Adipose tissue (tissue), 3 donors: ENCODE results near the gene RDH13. TPM values are rescaled to one million over a fixed set of nuclear protein-coding genes. Genes with fewer than 3 reads are reported as not detected.
"Not testable (repeated sequence)": the region's sequence is repeated elsewhere in the genome, so short reads cannot be mapped to it uniquely, and the experiment has no call there.

Experiments used
- H3K27ac ChIP-seq: one replicate; pipeline ENCODE4 v1.5.1; 2013; ENCODE audit warnings: low read depth, low read length
- WGBS, 3 donors: extraction: QIAGEN DNeasy Blood & Tissue Kit; methylation state at CpG; one replicate each; pipeline ENCODE4 v1.1.7; 2013; 5-methylcytosine and 5-hydroxymethylcytosine counted together
- polyA plus RNA-seq, 3 donors: library from polyadenylated mRNA; stranded (reverse); fragments of 200-250 nt; gene quantifications; one replicate each; pipeline ENCODE4 v1.2.3, GENCODE V29; 2013
- donor health status: healthy with polysubstance abuse.
- donor health status: Bipolar disorder and iron deficiency.
- donor health status: healthy.

RDH13 gene, protein sequence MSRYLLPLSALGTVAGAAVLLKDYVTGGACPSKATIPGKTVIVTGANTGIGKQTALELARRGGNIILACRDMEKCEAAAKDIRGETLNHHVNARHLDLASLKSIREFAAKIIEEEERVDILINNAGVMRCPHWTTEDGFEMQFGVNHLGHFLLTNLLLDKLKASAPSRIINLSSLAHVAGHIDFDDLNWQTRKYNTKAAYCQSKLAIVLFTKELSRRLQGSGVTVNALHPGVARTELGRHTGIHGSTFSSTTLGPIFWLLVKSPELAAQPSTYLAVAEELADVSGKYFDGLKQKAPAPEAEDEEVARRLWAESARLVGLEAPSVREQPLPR
- 10 to 100 TPM in 1 of 3 donors, 1 to 10 TPM in 2; 8.7 to 14.4 (median 9.6) TPM for polyA plus RNA-seq

DNA sequence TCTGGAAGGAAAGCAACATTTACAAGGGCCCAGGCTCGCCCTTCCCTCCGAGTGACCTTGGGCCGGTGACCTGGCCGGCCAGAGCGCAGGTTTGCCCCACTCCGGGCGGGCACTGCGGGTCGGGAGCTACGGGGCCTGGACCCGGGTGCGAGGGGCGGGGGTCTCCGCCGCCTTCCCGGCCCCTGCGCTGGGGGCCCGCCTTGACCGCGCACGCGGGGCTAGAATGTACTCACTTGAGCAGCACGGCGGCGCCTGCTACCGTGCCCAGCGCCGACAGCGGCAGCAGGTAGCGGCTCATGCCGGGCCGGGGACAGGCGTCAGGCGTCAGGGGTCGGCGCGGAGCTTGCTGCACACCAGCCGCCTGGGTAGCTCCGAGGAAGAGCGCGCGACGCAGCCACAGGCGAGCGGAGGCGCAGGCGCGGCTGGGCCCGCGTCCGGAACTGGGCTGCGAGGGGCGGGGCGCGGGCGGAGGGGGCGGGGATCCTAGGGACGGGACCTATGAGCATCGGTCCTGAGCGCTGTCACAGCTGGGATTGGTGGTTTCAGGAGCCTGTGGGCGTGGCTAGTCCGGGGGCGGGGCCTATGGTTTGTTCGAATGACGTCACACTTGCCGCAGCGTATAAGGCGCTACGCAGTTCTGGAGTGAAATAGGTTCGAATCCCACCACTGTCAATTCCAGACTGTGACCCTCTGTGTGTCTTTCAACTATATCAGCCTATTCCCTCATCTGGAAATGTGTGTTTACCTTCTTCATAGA is at the start of gene RDH13:
Gene RDH13, minus strand, starts transcription at position 414 of the 757 bp plus-strand sequence. Its CDS starts 116 bp downstream, at position 298.
- WGBS, 3 donors, result 1% methylated on average over 66 to 70 of the region's 70 CpGs
- no peak within 1 kb of the TSS for H3K27ac ChIP-seq

DNA sequence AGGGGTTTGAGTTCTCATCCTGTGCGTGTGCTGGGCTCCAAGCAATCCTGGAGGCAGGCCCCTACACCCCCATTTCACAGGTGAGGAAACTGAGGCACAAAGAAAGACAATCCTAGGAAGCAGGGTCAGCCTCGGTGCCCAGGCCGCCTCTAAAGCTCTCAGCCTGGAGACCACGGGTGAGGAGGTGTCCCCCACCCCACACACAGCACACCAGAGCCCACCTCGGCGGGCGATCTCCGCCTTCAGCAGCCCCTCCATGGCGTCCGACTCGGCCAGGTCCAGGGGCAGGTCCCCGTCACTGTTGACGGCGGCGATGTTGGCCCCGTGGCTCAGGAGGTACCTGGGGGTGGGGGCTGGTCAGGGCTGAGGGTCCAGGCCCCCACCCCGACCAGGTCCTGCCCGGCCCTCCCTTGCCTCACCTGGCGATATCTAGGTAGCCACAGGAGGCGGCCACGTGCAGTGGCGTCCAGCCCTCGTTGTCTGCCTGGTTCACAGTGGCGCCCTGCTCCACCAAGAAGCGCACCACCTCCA is 49.4 kb upstream of the RDH13 start:
- H3K27ac ChIP-seq, result peak overlapping the region; percentile 46
- 92 to 94% (median 94%) methylated on average over 25 of the region's 25 CpGs for WGBS, 3 donors

DNA sequence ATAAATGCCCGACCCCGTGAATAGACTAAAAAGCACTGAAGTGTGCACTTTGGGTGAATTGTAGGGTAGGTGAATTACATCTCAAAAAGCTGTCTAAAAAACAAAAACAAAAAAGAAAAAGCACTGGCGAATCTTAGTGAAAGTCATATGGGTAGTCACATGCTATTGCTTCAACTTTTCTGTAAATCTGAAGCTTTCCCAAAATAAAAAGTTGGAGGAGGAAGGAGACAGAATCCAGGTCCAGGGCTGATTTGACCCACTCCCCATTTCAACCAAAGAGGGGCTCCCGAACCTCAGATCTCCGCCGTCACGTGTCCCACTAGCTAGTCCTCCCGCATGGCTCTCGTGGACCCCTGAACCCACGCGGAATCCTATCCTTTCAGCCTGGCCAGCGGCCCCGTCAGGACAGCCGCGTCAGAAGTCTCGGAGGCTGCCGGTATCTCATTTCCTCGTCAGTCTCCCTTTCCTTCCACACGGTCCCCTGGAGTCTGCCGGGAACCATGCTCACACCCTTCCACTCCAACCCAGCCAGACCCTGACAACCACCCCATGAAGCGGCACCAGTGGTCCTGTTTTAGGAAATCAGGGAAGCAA is 48.4 kb upstream of the RDH13 start:
- WGBS, 3 donors, result 71 to 84% (median 75%) methylated on average over 21 of the region's 21 CpGs
- H3K27ac ChIP-seq, result no peak overlapping the region

DNA sequence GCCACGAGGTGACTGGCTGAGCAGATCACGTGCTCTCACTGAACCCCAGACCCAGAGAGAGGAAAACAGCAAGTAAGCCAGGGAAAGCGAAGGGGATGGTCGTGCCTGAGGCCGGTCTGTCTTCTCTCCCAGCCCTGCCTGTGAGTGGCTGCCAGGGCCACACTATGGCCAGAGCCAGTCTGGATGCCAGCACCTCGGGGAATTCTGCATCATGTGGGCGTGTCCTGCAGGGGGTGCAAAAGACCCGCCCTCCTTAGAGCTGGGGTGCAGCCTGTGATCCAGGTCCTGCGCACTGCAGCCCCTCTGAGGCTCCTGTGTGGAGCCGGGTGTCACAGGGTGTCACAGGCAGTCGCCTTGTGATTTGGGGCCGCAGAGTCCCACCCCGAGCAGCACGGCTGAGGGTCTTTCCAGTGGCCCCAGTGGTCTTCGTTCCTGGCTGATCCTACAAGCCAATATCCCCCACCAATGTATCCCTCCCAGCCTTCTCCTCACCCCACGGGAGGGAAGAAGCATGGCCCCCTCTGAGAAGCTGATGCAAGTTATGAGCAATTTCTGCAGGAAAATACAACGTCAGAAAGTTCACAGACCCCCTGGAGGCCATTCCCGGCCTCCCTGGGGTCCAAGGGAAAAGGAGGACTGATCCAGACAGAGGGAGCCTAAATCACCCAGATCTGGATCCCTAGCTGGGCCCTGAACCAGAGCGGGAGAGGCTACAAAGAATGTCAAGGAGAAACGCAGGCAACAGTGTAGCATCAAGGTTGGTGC is 46.8 kb upstream of the RDH13 start:
- H3K27ac ChIP-seq, result no peak overlapping the region
- 88 to 89% (median 88%) methylated on average over 20 of the region's 20 CpGs for WGBS, 3 donors

DNA sequence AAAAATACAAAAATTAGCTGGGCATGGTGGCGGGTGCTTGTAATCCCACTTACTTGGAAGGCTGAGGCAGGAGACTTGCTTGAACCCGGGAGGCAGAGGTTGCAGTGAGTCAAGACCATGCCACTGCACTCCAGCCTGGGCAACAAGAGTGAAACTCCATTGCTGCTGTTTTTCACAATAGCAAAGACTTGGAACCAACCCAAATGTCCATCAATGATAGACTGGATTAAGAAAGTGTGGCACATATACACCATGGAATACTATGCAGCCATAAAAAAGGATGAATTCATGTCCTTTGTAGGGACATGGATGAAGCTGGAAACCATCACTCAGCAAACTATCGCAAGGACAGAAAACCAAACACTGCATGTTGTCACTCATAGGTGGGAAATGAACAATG is 44.3 kb upstream of the RDH13 start:
- H3K27ac ChIP-seq, result not testable (repeated sequence)
- WGBS, 3 donors, result 97 to 99% (median 97%) methylated on average over 3 of the region's 3 CpGs

DNA sequence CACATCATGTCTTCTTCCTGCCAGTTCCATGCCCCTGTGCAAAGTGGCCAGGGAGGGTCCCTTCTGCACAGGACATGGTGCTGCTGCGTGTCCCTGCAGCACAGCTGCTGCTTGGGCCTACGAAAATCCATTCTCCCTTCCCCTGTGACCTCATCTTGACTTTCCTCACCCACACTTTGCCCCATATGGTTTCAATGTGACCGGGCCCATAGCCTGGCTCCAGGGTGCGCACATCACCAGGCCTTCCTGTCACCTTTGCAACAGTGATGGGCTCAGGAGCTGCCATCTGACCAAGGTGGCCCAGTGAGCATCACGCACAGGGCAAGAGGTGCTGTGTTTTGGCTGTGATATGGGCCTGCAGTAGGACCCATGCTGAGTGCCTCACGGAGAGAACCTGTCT is 43.6 kb upstream of the RDH13 start:
- 88 to 94% (median 92%) methylated on average over 6 of the region's 6 CpGs for WGBS, 3 donors

DNA sequence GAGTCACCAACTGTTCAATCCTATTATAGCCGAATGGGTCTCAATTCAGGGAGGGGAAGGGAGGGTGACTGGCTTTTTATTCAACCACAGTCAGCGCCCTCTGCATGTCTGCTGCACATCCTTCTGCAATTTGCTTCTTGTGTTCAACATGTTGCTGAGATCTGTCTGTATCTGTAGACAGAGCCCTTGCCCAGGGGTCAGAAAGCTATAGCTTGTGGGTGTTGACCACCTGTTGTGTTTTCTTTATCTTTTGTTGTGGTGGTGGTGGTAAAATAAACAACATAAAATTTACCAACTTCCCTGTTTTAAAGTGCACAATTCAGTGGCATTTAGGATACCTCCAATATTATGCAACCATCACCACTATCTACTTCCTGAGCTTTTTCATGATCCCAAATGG is 42.3 kb upstream of the RDH13 start:
- WGBS, 3 donors, result 83 to 87% (median 85%) methylated on average over 2 of the region's 2 CpGs
- no peak overlapping the region for H3K27ac ChIP-seq

More for the DNA sequence above, 43.6 kb upstream of the RDH13 start:
- no peak overlapping the region for H3K27ac ChIP-seq

DNA sequence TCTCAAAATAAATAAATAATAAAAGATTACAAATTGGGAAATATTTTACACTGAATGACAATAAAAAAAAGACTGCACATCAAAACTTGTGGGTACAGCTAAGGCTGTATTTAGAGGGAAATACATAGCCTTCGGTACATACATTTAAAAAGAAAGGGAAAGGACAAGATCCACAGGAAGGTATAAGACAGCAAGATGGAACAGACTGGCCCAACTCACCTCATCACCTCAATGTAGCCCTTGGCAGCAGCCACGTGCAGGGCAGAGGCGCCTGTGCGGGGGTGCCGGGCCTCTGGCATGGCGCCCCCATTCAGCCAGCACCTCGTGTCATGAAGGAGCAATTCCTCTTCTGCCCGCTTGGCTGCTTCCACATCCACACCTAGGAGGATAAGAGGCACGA is 40.2 kb upstream of the RDH13 start:
- H3K27ac ChIP-seq, result no peak overlapping the region
- 96 to 100% (median 98%) methylated on average over 9 of the region's 9 CpGs for WGBS, 3 donors

DNA sequence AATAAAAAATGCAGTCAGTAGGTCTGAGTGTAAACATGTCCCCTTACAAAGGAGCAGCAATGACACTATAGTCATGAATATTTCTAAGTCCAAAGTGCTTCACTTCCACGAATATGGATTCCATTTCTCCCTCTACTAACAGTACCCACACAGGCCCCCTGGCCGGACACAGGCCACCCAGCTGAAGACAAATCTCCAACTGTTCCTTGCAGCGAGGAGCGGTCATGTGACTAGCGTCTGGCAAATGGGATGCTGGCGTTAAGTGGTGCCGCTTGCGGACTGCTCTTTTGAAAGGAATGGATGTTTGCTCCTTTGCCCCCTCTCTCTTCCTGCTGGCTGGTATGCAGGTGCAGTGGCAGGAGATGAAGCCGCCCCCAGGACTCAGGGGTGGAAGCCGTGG is 38.3 kb upstream of the RDH13 start:
- WGBS, 3 donors, result 82 to 94% (median 85%) methylated on average over 10 of the region's 10 CpGs
- no peak overlapping the region for H3K27ac ChIP-seq

DNA sequence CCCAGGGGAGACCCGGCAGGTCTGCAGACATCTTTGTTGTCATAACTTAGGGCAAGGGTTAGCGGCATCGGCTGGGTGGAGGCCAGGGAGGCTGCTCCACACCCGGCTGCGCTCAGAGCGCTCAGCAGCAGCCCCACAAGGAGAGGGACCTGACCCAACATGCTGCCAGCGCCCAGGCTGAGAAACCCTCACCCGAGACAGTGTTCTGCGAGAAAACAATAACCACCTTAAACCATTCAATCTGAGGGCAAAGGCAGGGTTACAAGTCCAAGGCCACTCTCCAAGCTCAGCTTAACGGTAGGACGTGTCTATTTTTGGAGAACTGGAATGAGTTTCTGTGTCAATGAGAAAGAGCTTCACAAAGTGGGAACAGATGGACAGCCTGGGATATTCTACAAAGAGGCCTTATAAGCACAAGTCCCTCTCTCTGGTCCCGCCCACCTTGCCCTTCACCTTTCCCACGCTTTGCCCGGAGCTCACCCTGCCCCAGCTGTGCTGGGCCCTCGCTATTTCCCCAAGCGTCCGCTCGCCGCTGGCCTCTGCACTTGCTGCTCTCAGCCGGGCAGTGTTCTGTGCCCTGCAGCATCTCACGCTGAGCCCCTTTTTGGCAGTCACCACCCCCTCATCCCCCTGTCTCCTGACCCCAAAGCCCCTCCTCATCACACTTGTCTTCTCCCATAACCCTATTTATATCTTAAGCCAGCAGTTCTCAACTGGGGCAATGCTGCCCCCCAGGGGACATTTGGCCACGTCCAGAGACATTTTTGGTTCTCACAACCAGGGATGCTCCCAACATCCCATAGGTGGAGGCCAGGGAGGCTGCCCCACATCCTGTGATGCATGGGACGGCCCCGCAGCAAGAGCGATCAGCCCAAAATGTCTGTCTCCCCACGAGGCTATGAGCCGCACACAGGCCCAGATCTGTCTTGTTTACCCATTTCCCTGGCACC is 36.9 kb upstream of the RDH13 start:
- no peak overlapping the region for H3K27ac ChIP-seq
- 73 to 89% (median 82%) methylated on average over 27 of the region's 27 CpGs for WGBS, 3 donors

DNA sequence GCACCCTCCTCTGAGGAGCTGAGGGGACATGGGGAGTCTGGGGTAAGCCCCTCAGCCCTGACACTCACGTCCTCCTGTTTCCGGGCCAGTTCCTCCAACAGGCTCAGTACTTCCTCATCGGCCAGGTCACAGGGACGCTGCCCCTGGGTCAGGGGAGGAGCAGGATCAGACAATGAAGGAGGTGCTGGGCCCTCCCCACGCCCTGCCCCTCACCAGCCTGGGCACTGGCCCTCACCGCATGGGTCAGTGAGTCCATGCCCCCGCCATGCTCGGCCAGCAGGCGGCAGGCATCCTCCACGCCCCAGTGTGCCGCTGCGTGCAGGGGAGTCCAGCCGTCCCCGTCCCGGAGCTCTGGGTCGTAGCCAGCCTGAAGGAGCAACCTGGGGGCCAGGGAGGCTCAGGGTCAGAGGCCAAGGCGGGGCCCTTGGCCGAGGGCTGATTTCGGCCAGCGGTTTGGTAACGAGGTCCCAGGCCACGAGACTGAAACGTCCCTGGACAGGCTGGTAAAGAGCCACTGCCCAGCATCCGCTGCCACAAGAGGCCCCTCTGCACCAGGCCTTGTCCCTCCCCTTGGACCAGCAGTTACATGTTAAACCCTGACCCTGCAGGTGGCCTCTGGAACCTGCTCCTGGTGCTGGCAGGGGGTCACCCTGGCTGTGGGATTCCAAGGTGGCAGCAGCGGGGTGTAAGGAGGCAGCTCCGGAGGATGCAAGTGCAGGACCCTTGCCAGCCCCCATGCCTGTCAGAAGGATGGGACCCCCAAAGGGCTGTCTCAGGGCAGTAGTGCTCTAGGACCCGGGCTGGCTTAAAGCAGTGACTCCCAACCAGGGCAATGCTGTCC is 36.0 kb upstream of the RDH13 start:
- 83 to 92% (median 87%) methylated on average over 27 of the region's 27 CpGs for WGBS, 3 donors
- H3K27ac ChIP-seq, result no peak overlapping the region

DNA sequence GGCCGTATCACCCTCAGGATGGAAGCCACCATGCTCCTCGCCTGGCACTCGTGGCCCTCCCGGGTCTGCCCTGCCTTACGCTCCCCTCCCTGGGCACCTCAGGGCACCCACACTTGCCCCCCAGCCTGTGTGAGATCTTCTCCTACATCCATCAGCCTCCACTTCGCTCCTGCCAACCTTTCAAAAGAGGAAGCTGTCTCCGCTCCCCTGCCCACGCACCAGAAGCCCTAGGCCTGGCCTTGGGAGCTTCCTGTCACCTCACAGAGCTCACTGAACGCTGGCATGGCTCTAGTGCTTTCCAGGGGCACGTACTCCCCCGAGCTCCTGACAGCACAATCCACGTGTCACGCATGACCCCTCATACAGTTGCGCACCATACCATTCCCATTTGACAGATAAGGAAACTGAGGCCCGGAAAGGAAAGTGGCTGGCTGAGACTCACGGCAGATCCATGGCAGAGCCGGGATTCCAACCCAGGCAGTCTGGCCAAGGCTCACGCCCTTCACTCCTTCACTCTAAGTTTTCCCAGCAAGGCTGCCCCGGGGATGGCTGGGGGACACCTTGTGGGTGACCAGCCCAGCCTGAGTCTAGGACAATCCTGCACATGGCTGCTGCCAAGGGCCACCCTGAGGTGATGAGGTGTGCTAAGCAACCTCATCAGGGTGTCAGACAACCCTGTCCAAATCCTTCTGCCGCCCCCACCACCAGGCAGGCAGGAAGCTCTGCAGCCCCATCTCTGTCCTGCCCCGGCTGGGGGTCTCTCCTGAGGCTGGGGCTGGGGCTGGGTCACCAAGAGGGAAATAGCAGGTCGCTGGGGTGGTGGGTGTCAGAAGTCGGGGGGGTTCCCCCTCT is 35.1 kb upstream of the RDH13 start:
- 82 to 93% (median 84%) methylated on average over 22 to 23 of the region's 23 CpGs for WGBS, 3 donors
- no peak overlapping the region for H3K27ac ChIP-seq

DNA sequence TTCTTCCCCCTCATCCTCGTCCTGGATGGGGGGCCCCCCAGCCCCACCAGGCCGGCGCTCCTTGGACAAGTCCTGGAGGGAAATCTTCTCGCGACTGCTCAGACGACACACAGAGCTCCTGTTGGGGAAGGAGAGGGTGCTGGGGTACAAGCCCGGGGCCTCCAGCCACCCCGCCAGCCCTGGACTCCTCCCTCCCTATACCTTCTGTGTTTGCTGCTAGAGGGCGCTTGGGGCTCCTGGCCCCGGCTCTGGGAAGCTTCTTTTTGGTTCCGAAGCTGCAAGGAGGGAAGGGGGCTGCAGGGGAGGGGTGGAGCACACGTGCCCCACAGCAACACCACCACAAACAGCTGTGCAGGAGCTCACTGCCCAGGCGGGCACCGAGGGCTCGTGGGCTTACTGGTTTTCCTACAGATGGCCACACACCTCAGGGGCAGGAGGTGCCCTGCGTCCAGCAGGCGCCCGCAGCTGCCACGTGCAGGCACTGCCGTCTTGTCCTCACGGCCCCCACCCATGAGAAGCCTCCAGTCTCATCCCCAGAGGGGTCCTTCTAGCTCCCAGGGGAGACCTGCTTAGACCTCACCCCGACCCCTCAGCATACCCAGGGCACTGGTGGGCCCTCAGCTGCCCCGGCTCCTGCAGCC is 33.2 kb upstream of the RDH13 start:
- no peak overlapping the region for H3K27ac ChIP-seq
- 86 to 90% (median 87%) methylated on average over 23 of the region's 23 CpGs for WGBS, 3 donors

DNA sequence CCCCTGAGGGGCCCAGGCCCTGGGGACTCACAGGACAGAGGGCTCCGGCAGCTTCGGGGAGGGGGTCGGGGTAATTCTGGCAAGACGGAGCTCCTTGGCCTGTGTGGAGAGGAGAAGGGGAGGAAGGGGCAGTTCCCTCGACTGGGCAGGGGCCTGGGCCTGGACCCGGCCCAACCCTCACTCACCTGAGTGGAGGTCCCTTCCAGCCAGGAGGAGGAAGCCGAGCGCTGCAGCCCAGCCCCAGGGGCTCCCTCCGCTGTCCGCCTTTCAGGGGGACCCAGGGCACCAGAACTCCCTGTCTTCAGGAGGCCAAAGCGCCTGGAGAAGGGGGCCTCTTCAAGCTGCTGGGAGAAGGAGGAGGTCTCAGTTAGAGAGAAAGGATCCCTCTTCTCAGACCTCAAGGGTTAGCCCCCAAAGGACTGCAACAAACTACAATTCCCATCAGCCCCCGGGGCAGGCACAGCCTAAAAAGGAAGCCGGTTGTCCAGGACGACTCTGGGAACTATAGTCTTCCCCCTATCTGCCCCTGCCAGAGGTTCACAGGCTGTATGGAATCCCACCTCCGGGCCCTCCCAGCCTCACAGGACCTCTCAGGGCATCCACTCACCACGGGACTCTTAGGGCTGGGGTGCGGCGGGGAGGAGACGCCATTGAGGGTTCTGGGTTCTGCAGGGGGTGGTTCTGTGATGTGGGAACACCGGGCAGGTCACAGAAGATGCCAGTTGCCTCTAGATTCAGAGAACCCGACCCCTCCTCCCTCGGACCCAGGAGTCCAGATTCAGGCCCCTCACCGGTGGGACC is 32.5 kb upstream of the RDH13 start:
- 89 to 92% (median 91%) methylated on average over 21 to 23 of the region's 23 CpGs for WGBS, 3 donors
- no peak overlapping the region for H3K27ac ChIP-seq
